Colonic mucosa (tissue), 4 donors: ENCODE data around the gene EPSTI1. TPM values are rescaled to one million over a fixed set of nuclear protein-coding genes. Genes with fewer than 3 reads are reported as not detected.

ENCODE experiments used
- DNase-seq: peaks from one replicate; pipeline ENCODE4 v3.0.0-alpha.2; 2020
- H3K27ac ChIP-seq: fragments of 200-600 bp; one replicate; pipeline ENCODE4 v1.8.0; 2021
- H3K27me3 ChIP-seq: fragments of 200-600 bp; one replicate; pipeline ENCODE4 v1.8.0; 2021
- H3K36me3 ChIP-seq: fragments of 200-600 bp; one replicate; pipeline ENCODE4 v1.8.0; 2021
- H3K4me1 ChIP-seq: fragments of 200-600 bp; one replicate; pipeline ENCODE4 v1.8.0; 2021; ENCODE audit warnings: mild to moderate bottlenecking
- H3K4me3 ChIP-seq: fragments of 200-600 bp; one replicate; pipeline ENCODE4 v1.8.0; 2021
- H3K9ac ChIP-seq, 2 donors: one replicate each; pipeline ENCODE4 v1.7.0; 2013; ENCODE audit warnings: control low read depth in 2 of 2, low read depth in 2 of 2, low read length in 2 of 2
- H3K9me3 ChIP-seq: fragments of 200-600 bp; one replicate; pipeline ENCODE4 v1.8.0; 2021
- intact Hi-C: fragments of 100-400 bp; cut with DNase I; formaldehyde crosslinking; loops from one replicate; pipeline ENCODE4 v1.14.1; 2022
- total RNA-seq, 2 donors: library from RNA; stranded (reverse); fragmentation: NEBNext Ultra II Directional in 1 of 2; extraction: Animal tissue kit (Norgen Biotek cat#: 25700) in 1 of 2; gene quantifications; one replicate each; pipeline ENCODE4 v1.2.1, GENCODE V29; 2021
- TF ChIP-seq, protein P1 (sequence below): fragments of 200-600 bp; IDR thresholded peaks from one replicate; pipeline ENCODE4 v1.8.0; 2022; ENCODE audit warnings: antibody characterized with exemption, mild to moderate bottlenecking
- donor health status: healthy.
- donor health status: DM: no; HTN: no; CAD: no.
- donor health status: DM: no; HTN: no; CAD: no.

The EPSTI1 gene
- total RNA-seq, 2 donors from 2014 or later, result 5.4 to 16.8 TPM

- H3K4me1 ChIP-seq, result no peaks in the 10 kb centered on the region
- no peak overlapping the region for H3K9ac ChIP-seq
- no peak overlapping the region for H3K27ac ChIP-seq
- no peaks in the 10 kb centered on the region for H3K27me3 ChIP-seq
- H3K36me3 ChIP-seq, result no peaks in the 10 kb centered on the region
- DNase-seq, result no peak
- TF ChIP-seq, protein P1, sequence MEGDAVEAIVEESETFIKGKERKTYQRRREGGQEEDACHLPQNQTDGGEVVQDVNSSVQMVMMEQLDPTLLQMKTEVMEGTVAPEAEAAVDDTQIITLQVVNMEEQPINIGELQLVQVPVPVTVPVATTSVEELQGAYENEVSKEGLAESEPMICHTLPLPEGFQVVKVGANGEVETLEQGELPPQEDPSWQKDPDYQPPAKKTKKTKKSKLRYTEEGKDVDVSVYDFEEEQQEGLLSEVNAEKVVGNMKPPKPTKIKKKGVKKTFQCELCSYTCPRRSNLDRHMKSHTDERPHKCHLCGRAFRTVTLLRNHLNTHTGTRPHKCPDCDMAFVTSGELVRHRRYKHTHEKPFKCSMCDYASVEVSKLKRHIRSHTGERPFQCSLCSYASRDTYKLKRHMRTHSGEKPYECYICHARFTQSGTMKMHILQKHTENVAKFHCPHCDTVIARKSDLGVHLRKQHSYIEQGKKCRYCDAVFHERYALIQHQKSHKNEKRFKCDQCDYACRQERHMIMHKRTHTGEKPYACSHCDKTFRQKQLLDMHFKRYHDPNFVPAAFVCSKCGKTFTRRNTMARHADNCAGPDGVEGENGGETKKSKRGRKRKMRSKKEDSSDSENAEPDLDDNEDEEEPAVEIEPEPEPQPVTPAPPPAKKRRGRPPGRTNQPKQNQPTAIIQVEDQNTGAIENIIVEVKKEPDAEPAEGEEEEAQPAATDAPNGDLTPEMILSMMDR, result no peak
- H3K9me3 ChIP-seq, result no peaks in the 10 kb centered on the region
- no peak overlapping the region for H3K4me3 ChIP-seq
- intact Hi-C loops, result no loop called here
These were observed 10.7 kb downstream of the EPSTI1 start for GRCh38 chr13:42981317-42981716.

GRCh38 chr13:42977219-42977659, 14.8 kb downstream of the EPSTI1 start:
- Histone ChIP-seq H3K9ac (no peak overlapping the region), H3K4me3 (no peak overlapping the region), H3K27ac (no peak overlapping the region), H3K9me3 (no peaks in the 10 kb centered on the region), H3K27me3 (no peaks in the 10 kb centered on the region), H3K4me1 (no peaks in the 10 kb centered on the region), H3K36me3 (no peaks in the 10 kb centered on the region)
- TF ChIP-seq, protein P1, result no peak
- no peak for DNase-seq
- intact Hi-C loops, result no loop called here

DNA sequence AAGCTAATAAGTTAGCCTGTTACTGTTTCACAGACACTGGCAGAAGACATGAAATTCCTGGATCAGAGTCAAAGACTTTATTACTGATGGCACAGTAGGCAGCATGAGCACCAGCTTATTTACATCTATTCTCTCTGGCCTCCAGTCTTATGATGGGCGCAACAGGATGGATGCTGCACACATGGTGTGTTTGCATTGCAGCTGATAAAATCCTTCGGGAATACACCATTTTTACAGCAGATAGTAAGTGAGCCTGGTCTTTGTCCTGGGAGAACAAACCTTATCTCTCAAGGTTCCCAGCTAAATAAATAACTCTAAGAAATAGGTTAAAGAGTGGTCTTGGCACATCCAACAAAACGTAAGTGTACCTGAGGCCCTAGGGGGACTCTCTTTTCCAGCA, 16.0 kb downstream of the EPSTI1 start:
- no peaks in the 10 kb centered on the region for H3K4me1 ChIP-seq
- intact Hi-C loops, result no loop called here
- no peaks in the 10 kb centered on the region for H3K9me3 ChIP-seq
- H3K27ac ChIP-seq, result no peak overlapping the region
- H3K36me3 ChIP-seq, result no peaks in the 10 kb centered on the region
- no peak overlapping the region for H3K9ac ChIP-seq
- no peak overlapping the region for H3K4me3 ChIP-seq
- no peaks in the 10 kb centered on the region for H3K27me3 ChIP-seq
- TF ChIP-seq, protein P1, result no peak
- DNase-seq, result no peak

GRCh38 chr13:42973581-42973980, 18.5 kb downstream of the EPSTI1 start:
- intact Hi-C loops, result no loop called here
- no peak for DNase-seq
- Histone ChIP-seq H3K9me3 (no peaks in the 10 kb centered on the region), H3K4me3 (no peak overlapping the region), H3K27me3 (no peaks in the 10 kb centered on the region), H3K4me1 (no peaks in the 10 kb centered on the region), H3K27ac (no peak overlapping the region), H3K36me3 (no peaks in the 10 kb centered on the region), H3K9ac (no peak overlapping the region)
- TF ChIP-seq, protein P1, result no peak

DNA sequence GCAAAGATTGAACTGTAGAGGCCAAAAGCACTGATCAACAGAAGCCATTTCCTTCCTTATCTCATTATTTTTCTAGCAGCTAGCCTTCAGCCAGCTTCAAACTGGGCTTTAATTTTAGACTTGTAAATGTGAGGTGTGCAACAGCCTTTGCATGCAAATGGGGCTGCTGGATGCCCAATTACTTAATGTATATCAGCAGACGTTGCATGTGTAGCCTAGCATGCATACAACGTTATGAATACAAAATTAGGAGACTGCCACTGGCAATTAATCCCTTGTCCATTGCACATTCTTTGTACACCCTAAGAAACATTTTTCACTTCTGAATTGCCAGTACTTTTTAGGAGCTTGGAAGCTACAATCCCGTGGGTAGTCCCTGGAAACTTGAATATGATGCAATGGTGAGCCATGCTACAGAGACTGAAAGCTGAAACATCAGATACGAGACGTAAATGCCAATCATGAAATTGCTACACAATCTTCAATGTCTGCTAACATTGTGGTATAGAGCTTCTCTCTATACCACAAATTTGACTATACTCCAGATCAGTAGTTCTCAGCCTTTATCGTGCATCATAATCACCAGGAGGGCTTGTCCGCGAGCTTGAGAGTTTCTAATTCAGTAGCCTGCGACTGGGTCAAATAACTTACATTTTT, 20.2 kb downstream of the EPSTI1 start:
- H3K9me3 ChIP-seq, result no peaks in the 10 kb centered on the region
- H3K4me3 ChIP-seq, result no peak overlapping the region
- TF ChIP-seq, protein P1, result no peak
- no peaks in the 10 kb centered on the region for H3K27me3 ChIP-seq
- H3K4me1 ChIP-seq, result no peaks in the 10 kb centered on the region
- H3K36me3 ChIP-seq, result no peaks in the 10 kb centered on the region
- intact Hi-C loops, result no loop called here
- no peak overlapping the region for H3K27ac ChIP-seq
- H3K9ac ChIP-seq, result no peak overlapping the region
- no peak for DNase-seq
